HL-60 (cell line): ENCODE data around the gene TMEM61.
"Not testable (repeated sequence)": the region's sequence is repeated elsewhere in the genome, so short reads cannot be mapped to it uniquely, and the experiment has no call there.

ENCODE experiments used
- DNase-seq, 2 experiments: peaks; one replicate each; pipeline ENCODE4 v3.0.0-alpha.2; 2010 to 2020; ENCODE audit warnings: low read depth in 1 of 2, low spot score in 1 of 2
- H3K27ac ChIP-seq: fragments of 250-450 bp; sonication (Bioruptor Pico); replicated peaks from 2 replicates; pipeline ENCODE4 v1.5.1; 2020; ENCODE audit warnings: mild to moderate bottlenecking, moderate library complexity
- H3K27me3 ChIP-seq: fragments of 250-450 bp; sonication (Bioruptor Pico); 2 replicates; pipeline ENCODE4 v1.5.1; 2021; ENCODE audit warnings: mild to moderate bottlenecking, moderate library complexity; ENCODE audit not compliant: insufficient read depth, poor library complexity, severe bottlenecking
- H3K4me3 ChIP-seq: replicated peaks from 2 replicates; pipeline ENCODE4 v1.5.1; 2011; ENCODE audit warnings: mild to moderate bottlenecking, control low read depth, low read length; ENCODE audit not compliant: insufficient read depth
- GABPA ChIP-seq: IDR thresholded peaks from 2 replicates; pipeline ENCODE4 v1.6.1; 2012; ENCODE audit warnings: low read depth
- POLR2AphosphoS5 ChIP-seq: IDR thresholded peaks from 2 replicates; pipeline ENCODE4 v1.6.1; 2012; ENCODE audit warnings: low read depth
- SPI1 ChIP-seq: IDR thresholded peaks from 2 replicates; pipeline ENCODE4 v1.6.1; 2012; ENCODE audit warnings: low read depth, mild to moderate bottlenecking, borderline replicate concordance
- TF ChIP-seq, protein P1 (sequence below): IDR thresholded peaks from one replicate; pipeline ENCODE4 v1.5.1; 2011; ENCODE audit warnings: low read length, control low read depth, inconsistent platforms; ENCODE audit not compliant: insufficient read depth
- TF ChIP-seq, protein P2 (sequence below): IDR thresholded peaks from 2 replicates; pipeline ENCODE4 v1.6.1; 2012; ENCODE audit warnings: low read depth; ENCODE audit not compliant: insufficient replicate concordance

The TMEM61 gene

DNA sequence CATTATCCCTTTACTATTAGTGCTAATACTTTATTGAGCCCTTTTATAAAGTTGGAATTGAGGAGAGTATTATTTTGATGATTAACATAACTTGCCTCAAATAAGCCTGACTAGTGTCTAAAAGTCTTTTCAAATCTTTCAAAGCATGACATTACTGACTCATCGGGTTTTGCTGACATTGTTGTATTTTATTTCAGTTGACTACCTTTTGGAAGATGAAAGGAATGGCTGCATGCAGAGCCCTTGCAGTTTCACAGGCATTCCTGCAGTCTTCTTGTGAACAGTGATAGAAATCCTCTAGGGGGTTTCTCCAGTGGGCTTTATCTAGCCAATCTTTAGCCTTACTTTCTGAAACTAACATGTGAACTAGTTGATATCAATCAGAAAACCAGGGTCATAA is 43.0 kb upstream of the TMEM61 start:
- no peak for TF ChIP-seq POLR2AphosphoS5
- TF ChIP-seq, protein P1, sequence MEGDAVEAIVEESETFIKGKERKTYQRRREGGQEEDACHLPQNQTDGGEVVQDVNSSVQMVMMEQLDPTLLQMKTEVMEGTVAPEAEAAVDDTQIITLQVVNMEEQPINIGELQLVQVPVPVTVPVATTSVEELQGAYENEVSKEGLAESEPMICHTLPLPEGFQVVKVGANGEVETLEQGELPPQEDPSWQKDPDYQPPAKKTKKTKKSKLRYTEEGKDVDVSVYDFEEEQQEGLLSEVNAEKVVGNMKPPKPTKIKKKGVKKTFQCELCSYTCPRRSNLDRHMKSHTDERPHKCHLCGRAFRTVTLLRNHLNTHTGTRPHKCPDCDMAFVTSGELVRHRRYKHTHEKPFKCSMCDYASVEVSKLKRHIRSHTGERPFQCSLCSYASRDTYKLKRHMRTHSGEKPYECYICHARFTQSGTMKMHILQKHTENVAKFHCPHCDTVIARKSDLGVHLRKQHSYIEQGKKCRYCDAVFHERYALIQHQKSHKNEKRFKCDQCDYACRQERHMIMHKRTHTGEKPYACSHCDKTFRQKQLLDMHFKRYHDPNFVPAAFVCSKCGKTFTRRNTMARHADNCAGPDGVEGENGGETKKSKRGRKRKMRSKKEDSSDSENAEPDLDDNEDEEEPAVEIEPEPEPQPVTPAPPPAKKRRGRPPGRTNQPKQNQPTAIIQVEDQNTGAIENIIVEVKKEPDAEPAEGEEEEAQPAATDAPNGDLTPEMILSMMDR = no peak
- TF ChIP-seq, protein P2, sequence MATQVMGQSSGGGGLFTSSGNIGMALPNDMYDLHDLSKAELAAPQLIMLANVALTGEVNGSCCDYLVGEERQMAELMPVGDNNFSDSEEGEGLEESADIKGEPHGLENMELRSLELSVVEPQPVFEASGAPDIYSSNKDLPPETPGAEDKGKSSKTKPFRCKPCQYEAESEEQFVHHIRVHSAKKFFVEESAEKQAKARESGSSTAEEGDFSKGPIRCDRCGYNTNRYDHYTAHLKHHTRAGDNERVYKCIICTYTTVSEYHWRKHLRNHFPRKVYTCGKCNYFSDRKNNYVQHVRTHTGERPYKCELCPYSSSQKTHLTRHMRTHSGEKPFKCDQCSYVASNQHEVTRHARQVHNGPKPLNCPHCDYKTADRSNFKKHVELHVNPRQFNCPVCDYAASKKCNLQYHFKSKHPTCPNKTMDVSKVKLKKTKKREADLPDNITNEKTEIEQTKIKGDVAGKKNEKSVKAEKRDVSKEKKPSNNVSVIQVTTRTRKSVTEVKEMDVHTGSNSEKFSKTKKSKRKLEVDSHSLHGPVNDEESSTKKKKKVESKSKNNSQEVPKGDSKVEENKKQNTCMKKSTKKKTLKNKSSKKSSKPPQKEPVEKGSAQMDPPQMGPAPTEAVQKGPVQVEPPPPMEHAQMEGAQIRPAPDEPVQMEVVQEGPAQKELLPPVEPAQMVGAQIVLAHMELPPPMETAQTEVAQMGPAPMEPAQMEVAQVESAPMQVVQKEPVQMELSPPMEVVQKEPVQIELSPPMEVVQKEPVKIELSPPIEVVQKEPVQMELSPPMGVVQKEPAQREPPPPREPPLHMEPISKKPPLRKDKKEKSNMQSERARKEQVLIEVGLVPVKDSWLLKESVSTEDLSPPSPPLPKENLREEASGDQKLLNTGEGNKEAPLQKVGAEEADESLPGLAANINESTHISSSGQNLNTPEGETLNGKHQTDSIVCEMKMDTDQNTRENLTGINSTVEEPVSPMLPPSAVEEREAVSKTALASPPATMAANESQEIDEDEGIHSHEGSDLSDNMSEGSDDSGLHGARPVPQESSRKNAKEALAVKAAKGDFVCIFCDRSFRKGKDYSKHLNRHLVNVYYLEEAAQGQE = no peak
- TF ChIP-seq GABPA = no peak
- TF ChIP-seq SPI1 = no peak
- peaks cover 10% of the 10 kb centered on the region for H3K27me3 ChIP-seq
- no peak overlapping the region for H3K4me3 ChIP-seq
- no peak for DNase-seq
- no peak overlapping the region for H3K27ac ChIP-seq

DNA sequence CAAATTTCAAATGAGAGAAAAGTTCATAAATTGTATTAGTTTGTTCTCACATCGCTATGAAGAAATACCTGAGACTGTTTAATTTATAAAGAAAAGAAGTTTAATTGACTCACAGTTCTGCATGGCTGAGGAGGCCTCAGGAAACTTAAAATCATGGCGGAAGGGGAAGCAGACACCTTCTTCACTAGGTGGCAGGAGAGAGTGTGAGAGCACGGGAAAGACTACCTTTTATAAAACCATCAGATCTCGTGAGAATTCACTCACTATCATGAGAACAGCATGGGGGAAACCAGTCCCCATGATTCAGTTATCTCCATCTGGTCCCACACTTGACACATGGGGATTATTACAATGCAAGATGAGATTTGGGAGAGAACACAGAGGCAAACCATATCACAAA is 41.5 kb upstream of the TMEM61 start:
- not testable (repeated sequence) for H3K4me3 ChIP-seq, DNase-seq, H3K27ac ChIP-seq
- peaks cover 10% of the 10 kb centered on the region for H3K27me3 ChIP-seq

DNA sequence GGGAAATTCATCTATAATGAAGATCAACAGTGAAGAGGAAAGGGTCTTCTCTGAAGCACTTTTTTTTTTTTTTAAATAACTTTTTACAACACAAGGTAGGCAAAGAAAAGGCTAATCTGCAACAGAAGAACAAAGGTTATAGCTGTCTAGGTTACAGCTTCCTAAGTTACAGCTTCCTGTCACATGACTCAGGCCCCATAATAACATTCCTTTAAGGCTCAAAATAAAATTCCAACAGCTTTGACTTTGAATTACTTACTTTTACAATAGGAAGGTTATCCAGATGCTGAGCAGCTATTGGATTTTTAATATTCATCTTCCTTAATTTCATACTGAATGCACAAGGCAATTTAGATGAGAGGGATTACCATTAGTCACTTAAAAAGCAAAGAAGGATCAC is 40.4 kb upstream of the TMEM61 start:
- DNase-seq = no peak
- no peak for TF ChIP-seq SPI1
- TF ChIP-seq POLR2AphosphoS5 = no peak
- TF ChIP-seq, protein P1 = no peak
- TF ChIP-seq GABPA = no peak
- TF ChIP-seq, protein P2 = no peak
- Histone ChIP-seq H3K27me3 (peaks cover 10% of the 10 kb centered on the region), H3K4me3 (no peak overlapping the region), H3K27ac (no peak overlapping the region)

DNA sequence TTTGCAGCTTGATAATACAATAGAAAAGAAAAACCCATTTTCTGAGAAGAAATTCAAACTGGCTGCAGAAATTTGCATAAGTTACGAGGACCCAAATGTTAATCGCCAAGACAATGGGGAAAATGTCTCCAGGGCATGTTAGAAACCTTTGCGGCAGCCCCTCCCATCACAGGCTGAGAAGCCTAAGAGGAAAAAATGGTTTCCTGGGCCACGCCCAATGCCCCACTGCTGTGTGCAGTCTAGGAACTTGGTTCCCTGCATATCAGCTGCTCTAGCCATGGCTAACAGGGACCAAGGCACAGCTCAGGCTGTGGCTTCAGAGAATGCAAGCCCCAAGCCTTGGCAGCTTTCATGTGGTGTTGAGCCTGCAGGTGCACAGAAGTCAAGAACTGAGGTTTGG is 37.5 kb upstream of the TMEM61 start:
- H3K27ac ChIP-seq = no peak overlapping the region
- H3K27me3 ChIP-seq = peaks cover 2% of the 10 kb centered on the region
- no peak overlapping the region for H3K4me3 ChIP-seq
- DNase-seq = no peak
- TF ChIP-seq, protein P1 = no peak
- TF ChIP-seq, protein P2 = no peak
- no peak for TF ChIP-seq SPI1
- no peak for TF ChIP-seq POLR2AphosphoS5
- TF ChIP-seq GABPA = no peak
